Muscle of back (tissue), 13 donors: Measurements from ENCODE around the gene HOXB2. TPM values are rescaled to one million over a fixed set of nuclear protein-coding genes. Genes with fewer than 3 reads are reported as not detected.

Source experiments
- DNase-seq, 3 donors: peaks; one replicate each; pipeline versions ENCODE4 v3.0.0 to v3.0.0-alpha.2; 2013
- long read RNA-seq, 9 donors: transcript quantifications; one replicate each; lab custom pipeline, GENCODE V29; 2026
- polyA plus RNA-seq, 10 donors: library from polyadenylated mRNA; unstranded; fragments of 120-200 nt; gene quantifications; one replicate each; pipeline ENCODE4 v1.2.1, GENCODE V29; 2013; ENCODE audit not compliant: insufficient read length in 10 of 10

Gene HOXB2
- polyA plus RNA-seq, result 10 to 100 TPM; 11.4 to 25.5 (median 15.0) TPM
- long read RNA-seq, donor 1, partial matches to known transcripts, result 0 of 3 reads
- long read RNA-seq, donor 1, other reads (novel, unspliced or antisense), result 0 of 3 reads
- long read RNA-seq, donor 2, partial matches to known transcripts, result 0 of 5 reads
- long read RNA-seq, donor 2, other reads (novel, unspliced or antisense), result 0 of 5 reads
- long read RNA-seq, donor 3, result 0 reads
- long read RNA-seq, donor 4, transcript HOXB2-201 (2 exons, 1,562 nt), result major isoform, 7 of 7 reads
- long read RNA-seq, donor 4, partial matches to known transcripts, result 0 of 7 reads
- long read RNA-seq, donor 4, other reads (novel, unspliced or antisense), result 0 of 7 reads
- long read RNA-seq, donor 5, transcript HOXB2-201 (2 exons, 1,562 nt), result major isoform, 8 of 8 reads
- long read RNA-seq, donor 5, partial matches to known transcripts, result 0 of 8 reads
- long read RNA-seq, donor 5, other reads (novel, unspliced or antisense), result 0 of 8 reads
- long read RNA-seq, donor 6, transcript HOXB2-201 (2 exons, 1,562 nt), result major isoform, 6 of 6 reads
- long read RNA-seq, donor 6, partial matches to known transcripts, result 0 of 6 reads
- long read RNA-seq, donor 6, other reads (novel, unspliced or antisense), result 0 of 6 reads
- long read RNA-seq, donor 7, partial matches to known transcripts, result 5 of 8 reads
- long read RNA-seq, donor 7, other reads (novel, unspliced or antisense), result 0 of 8 reads
- long read RNA-seq, donor 8, result 0 reads
- long read RNA-seq, donor 9, partial matches to known transcripts, result 0 of 1 reads
- long read RNA-seq, donor 9, other reads (novel, unspliced or antisense), result 0 of 1 reads

DNA sequence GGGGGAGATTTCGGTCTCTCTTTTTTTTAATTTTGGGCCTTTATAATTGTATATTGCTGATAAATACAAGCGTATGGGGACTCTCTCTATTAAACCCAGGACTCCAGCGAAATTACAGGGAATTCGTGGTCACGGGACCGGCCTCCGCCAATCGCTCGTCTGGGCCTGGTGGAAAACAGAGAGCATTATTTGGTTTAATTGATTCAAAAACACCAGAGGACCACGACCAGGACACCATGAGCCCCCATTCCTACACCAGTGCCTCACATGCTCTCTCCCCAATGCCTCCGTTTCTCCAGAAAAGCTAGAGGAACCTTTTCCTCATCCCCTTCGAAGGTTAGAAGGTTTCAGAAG lies at the start of gene HOXB2:
Gene HOXB2 (minus strand): TSS at position 88 of the 354 bp plus-strand sequence. CDS start 198 bp downstream, outside the sequence.
- DNase-seq, result peak in 1 of 3 donors; percentile 79

- DNase-seq, result peak; percentile 88 to 95 (median 91)
These were observed 49.1 kb upstream of the HOXB2 start for GRCh38 chr17:48593840-48594537.

DNA sequence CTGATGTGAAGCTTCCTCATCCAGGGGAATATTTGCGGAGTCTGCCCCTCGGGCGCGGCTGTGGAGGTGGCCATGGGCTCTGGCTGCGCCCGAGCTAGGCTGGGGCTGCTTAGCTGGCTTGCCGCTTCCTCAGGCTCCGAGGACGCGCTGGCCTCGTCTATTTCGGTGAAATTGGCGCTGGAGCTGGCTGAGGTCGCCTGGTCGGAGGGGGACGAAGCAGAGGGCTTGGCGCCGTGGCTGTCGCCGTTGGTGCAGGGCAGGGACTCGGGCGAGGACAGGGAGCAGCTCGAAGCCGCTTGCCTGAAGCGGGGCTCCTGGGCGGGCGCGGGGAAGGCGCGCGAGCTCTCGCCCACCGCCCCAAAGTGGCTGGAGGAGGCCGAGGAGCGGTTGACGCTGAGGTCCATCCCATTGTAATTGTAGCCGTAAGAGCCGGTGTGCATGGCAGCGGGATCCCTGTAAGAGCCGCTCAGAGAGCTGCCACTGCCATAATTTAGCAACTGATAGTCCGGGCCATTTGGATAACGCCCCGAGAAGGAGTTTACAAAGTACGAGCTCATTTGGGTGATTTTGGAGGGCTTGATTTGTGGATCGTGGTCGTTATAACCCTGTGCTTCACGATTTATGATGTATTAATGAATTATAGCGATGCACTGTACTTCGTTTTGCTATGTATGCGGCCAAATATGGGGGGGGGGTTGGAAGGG lies 48.4 kb upstream of the HOXB2 start, which contains the start of gene HOXB5:
Gene HOXB5 (minus strand): TSS at position 654 of the 704 bp plus-strand sequence. CDS start 97 bp downstream, at position 557.
- DNase-seq, result peak in 1 of 3 donors; percentile 57

- no peak for DNase-seq
These were observed 47.7 kb upstream of the HOXB2 start for GRCh38 chr17:48592577-48592976.

DNA sequence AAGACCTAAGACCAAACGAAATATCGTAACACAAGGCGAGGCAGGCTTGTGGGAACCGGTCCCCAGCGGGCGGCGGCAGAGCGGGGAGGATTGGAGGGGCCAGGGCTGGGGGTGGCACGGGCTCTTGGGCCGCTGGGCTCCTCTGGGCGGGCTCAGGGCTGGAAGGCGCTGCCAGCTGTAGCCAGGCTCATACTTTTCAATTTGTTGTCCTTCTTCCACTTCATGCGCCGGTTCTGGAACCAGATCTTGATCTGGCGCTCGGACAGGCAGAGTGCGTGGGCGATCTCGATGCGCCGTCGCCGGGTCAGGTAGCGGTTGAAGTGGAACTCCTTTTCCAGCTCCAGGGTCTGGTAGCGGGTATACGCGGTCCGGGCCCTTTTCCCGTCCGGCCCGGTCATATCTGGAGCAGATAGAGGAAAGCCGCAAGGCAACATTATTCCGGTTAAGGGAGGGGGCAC lies 47.2 kb upstream of the HOXB2 start:
- no peak for DNase-seq

DNA sequence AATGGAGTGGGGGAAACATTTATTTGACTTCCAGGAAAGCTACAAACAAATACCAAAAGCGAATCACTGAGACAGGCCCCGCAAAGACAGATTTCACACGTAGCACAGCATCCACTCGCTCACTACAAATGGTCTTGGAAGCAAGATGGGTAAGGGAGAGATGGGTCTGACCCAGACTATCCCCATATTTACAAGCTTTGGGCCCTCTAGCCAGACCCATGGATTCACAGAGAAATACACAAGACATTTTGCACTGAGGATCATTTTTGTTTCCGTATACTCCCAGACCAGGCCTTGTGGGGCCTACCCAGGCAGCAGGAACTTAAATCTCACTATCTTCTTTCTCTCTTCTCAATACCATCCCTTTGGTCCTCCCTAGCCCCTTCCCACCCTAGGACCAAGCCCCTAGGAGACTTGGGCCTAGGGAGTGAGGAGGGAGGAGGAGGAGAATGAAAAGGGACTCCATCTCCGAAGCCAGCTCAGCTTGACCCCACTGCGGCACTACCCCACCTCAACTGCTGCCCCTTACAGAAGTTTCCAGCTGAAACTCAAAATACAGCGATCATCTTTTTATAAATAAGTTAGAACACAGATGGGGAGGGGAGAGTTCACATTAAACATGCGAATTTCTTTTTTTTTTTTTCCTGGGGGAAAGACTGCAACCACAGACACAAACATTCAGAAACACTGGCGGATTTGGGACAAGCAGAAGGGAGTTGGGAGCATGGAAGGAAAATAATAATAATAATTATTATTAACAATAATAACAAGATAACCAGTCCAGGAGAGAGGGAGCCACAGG lies 46.5 kb upstream of the HOXB2 start:
- no peak for DNase-seq

DNA sequence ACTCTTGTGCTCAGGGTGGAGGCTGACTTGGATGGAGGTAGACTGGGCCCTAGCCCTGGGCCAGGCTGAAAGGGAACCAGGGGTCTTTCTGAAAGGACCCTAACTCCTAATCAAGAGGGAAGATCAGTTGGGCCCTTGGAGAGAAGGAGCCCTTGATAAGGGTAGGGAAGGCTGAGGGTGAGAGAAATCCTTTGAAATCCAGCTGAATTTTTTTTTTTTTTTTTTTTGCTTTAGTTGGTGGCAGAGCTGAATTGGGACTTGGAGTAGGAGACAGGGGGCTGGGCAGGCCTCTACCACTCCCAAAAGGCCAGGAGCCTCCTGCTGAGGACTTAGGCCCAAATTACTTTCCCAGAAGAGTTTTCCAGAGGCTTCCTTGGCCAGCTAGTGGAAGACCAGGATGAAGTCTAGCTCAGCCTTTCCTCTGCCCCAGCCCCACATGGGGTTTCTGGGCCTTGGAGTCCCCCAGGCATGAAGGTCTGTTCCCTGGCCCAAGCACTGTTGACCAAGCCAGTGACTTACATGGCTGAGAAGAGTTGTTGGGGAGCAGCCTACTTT lies 45.8 kb upstream of the HOXB2 start:
- no peak for DNase-seq

- DNase-seq, result no peak
These were observed 45.1 kb upstream of the HOXB2 start, which contains the start of gene HOXB3 for GRCh38 chr17:48589831-48590606. Gene HOXB3, minus strand, starts transcription at chr17:48590241. Its CDS starts 37,767 bp downstream, at chr17:48552474.

DNA sequence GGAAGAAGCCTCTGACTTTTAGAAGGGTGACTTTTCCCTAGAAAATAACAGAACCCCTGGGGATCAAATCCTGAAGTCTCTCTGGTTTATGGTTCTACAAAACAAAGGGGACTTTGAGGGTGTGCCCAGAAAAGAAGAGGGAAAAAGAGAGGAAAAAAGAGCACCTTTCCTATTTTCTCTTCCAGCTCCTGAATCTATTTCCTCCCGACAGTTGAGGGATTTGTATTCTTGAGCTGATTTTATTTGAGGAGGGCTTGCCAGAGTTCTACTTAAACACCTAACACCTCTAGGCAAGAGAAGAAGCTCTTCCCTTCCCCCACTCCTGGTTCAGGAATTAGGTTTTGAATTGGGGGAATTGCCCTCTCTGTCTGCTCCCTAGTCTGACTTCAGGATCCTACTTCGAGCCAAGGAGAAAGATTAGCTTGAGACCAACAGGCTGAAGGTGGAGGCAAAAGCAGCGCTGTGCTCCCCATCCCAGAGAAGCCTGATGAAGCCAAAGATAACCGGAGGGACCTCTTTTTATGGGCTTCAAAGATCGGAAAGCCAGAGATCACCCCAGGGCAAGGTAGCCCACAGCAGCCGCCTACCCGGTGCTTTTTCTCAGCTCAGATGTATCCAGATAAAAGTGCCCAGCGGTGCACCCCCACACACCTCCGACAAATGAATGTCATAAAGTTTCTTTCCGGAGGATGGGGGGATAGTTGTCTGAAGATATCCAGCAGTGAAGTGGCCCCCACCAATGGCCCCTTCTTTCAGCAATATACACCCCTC lies 44.3 kb upstream of the HOXB2 start:
- no peak for DNase-seq

GRCh38 chr17:48588528-48588927 lies 43.6 kb upstream of the HOXB2 start:
- DNase-seq, result no peak

GRCh38 chr17:48588074-48588415 lies 43.1 kb upstream of the HOXB2 start:
- no peak for DNase-seq

GRCh38 chr17:48587276-48588073 lies 42.6 kb upstream of the HOXB2 start:
- DNase-seq, result no peak

DNA sequence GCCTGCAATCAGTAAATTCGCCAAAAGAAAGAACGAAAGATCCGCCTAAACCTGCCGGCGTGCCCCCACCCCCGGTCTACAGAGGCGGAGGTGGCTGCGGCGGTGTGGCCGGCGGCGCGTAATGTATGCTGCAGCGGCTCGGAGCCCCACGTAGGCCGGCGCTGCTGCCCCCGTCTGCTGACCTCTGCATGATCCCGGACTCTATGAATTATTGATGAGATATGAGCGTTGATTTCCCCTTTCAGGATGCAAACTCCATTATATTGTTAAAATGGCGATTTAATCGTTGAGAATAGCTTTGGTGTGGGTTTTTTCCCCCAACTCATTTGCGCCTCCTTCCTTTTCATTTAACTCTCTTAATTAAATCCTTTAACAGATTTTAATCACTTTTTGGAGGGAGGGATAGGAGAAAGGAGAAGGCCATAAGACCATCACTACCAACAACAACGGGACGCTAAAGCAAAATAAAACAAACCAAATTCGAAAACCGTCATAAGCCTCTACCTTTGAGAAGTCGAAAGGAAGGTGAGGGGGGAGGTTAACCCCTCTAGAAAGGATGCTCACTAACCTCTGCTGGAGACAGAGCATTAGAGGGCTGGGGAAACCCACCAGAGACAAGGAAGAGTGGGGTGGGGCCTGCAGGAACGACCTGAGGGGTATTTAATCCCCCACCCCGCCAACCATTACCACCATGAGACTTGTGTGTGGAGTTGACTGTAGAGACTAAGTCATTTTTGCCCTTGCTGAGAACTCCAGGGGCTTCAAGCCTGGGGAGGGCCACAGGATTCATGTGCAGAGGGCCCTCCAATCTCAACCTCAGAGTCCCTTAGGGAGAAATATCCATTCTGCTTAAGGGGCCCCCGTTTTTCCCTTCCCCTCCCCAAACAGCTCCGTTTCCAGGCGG lies 41.7 kb upstream of the HOXB2 start:
- no peak for DNase-seq

DNA sequence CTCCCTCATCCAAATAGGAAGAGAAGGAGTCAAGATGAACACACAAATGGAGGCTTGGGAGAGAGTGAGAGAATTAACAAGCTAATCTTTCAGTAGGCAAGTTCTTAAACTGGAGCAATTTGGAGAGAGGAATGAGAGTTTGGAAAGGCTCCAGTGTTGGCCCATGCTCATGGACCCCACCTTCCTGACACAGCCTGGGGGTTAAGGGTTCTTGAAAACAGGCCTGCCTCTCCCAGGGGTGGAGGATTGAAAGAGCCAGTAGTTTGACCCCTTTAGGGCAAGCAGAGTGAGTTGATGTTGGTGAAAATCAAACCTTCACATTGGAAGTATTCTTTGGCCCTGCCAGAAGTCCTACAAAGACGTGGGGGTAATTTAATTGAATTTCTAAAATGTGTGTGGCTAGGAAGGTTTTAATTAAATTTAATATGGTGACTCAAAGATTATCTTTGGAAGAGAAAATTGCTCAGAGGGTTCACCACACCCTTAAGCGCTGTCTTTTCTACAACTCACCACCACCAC lies 39.4 kb upstream of the HOXB2 start:
- DNase-seq, result no peak

DNA sequence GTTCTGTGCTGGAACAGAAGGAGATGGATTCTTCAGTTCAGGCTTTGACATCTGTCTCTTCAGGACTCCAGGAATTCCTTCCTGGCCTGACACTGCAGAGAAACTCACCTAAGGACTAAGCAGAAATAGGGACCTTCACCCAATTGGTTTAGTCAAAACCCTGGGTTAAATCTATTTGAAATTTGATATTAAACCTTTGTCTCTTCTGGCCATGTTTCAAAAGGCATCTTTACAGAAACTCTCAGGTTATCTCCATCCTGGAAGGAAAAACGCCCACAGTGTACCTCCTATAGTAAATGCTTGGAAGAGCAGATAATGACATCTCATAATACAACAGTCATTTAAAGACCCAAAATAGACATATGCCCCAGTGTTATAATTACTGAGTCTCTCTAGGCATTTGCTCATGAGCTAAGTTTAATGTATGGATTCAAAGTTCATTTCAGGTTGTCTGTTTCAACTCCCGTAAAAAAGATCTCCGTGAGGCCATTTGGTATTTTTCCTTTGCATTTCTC lies 38.9 kb upstream of the HOXB2 start:
- DNase-seq, result no peak

DNA sequence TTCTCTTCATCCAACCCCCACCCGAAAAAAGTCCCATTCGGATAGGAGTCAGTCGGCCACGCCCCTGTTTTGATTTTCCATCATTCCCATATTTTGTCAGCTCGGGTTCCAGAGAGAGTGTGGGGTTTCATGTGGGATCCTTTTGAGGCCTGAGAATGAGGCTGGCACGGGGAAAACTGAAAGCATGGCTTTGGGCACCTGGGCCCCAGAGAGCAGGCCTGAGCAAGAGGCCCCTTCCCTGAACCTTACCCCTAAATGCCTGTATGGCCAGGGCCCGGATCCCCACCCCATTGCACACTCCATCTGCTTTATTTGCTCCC lies 37.8 kb upstream of the HOXB2 start:
- no peak for DNase-seq
